KMS-11 (cell line): ENCODE measurements around the gene OR2M7.

ENCODE experiments used
- H2AFZ ChIP-seq: fragments of 200-600 bp; sonication (generic); 2 replicates; pipeline ENCODE4 v1.6.1; 2016; ENCODE audit warnings: antibody characterized with exemption, mixed run types, low read depth
- H3K27ac ChIP-seq: fragments of 200-600 bp; sonication (generic); 2 replicates; pipeline ENCODE4 v1.6.1; 2016; ENCODE audit warnings: mild to moderate bottlenecking, mixed run types
- H3K27me3 ChIP-seq: fragments of 200-600 bp; sonication (generic); 2 replicates; pipeline ENCODE4 v1.6.1; 2017; ENCODE audit warnings: mild to moderate bottlenecking, low read depth, mixed run types, moderate library complexity; ENCODE audit not compliant: insufficient read depth
- H3K36me3 ChIP-seq: fragments of 200-600 bp; sonication (generic); 2 replicates; pipeline ENCODE4 v1.6.1; 2017; ENCODE audit warnings: mild to moderate bottlenecking, mixed run types; ENCODE audit not compliant: insufficient read depth
- H3K4me1 ChIP-seq: fragments of 200-600 bp; sonication (generic); 2 replicates; pipeline ENCODE4 v1.6.1; 2016; ENCODE audit warnings: mild to moderate bottlenecking, low read depth, mixed run types; ENCODE audit not compliant: poor library complexity, severe bottlenecking
- H3K4me2 ChIP-seq: fragments of 200-600 bp; sonication (generic); 2 replicates; pipeline ENCODE4 v1.7.0; 2016; ENCODE audit warnings: mild to moderate bottlenecking, mixed run types
- H3K4me3 ChIP-seq: fragments of 200-600 bp; sonication (generic); IDR thresholded peaks from 2 replicates; pipeline ENCODE4 v1.6.1; 2017; ENCODE audit warnings: low read depth, low read length, mixed read lengths; ENCODE audit not compliant: insufficient read depth
- H3K79me2 ChIP-seq: fragments of 200-600 bp; sonication (generic); 2 replicates; pipeline ENCODE4 v1.6.1; 2016; ENCODE audit warnings: low read depth, mixed run types; ENCODE audit not compliant: insufficient read depth
- H3K9ac ChIP-seq: fragments of 200-600 bp; sonication (generic); 2 replicates; pipeline ENCODE4 v1.6.1; 2016; ENCODE audit warnings: mild to moderate bottlenecking, mixed run types
- H4K20me1 ChIP-seq: fragments of 200-600 bp; sonication (generic); 2 replicates; pipeline ENCODE4 v1.6.1; 2016; ENCODE audit warnings: mild to moderate bottlenecking, mixed run types; ENCODE audit not compliant: insufficient read depth
- CTCF ChIP-seq: fragments of 200-600 bp; sonication (generic); conservative IDR thresholded peaks from 2 replicates; pipeline ENCODE4 v1.6.1; 2017; ENCODE audit warnings: low read depth, mild to moderate bottlenecking, antibody characterized with exemption, low read length, moderate library complexity, mixed read lengths

The OR2M7 gene

GRCh38 chr1:248361121-248361715, 36.9 kb upstream of the OR2M7 start, which contains the start of gene OR2T4:
TSS of gene OR2T4 (plus strand) at chr1:248361665. CDS start at chr1:248361665, 0 bp downstream.
- Histone ChIP-seq H3K27ac (no peak within 1 kb of the TSS), H3K36me3 (no peaks in the 10 kb centered on the region), H4K20me1 (no peaks in the 10 kb centered on the region), H3K4me2 (no peak within 1 kb of the TSS), H3K79me2 (no peaks in the 10 kb centered on the region), H3K9ac (no peak within 1 kb of the TSS), H3K27me3 (no peaks in the 10 kb centered on the region), H2AFZ (no peak within 1 kb of the TSS), H3K4me1 (no peaks in the 10 kb centered on the region), H3K4me3 (no peak within 1 kb of the TSS)
- no peak for TF ChIP-seq CTCF

GRCh38 chr1:248359415-248359814, 35.0 kb upstream of the OR2M7 start:
- no peak overlapping the region for H2AFZ ChIP-seq

GRCh38 chr1:248348475-248348874, 24.1 kb upstream of the OR2M7 start, which contains the start of gene OR14C36:
TSS of gene OR14C36 (plus strand) at chr1:248348775. CDS start at chr1:248348775, 0 bp downstream.
- Histone ChIP-seq H4K20me1 (no peaks in the 10 kb centered on the region), H2AFZ (no peak within 1 kb of the TSS), H3K36me3 (no peaks in the 10 kb centered on the region), H3K4me2 (no peak within 1 kb of the TSS), H3K27me3 (no peaks in the 10 kb centered on the region), H3K27ac (no peak within 1 kb of the TSS), H3K4me3 (no peak within 1 kb of the TSS), H3K79me2 (no peaks in the 10 kb centered on the region), H3K9ac (no peak within 1 kb of the TSS), H3K4me1 (no peaks in the 10 kb centered on the region)
- TF ChIP-seq CTCF: no peak

More at GRCh38 chr1:248359415-248359814, 35.0 kb upstream of the OR2M7 start:
- Histone ChIP-seq H3K4me1 (no peaks in the 10 kb centered on the region), H3K36me3 (no peaks in the 10 kb centered on the region), H3K4me2 (no peak overlapping the region), H3K27ac (no peak overlapping the region), H3K79me2 (no peaks in the 10 kb centered on the region), H3K27me3 (no peaks in the 10 kb centered on the region), H3K4me3 (no peak overlapping the region), H3K9ac (no peak overlapping the region), H4K20me1 (no peaks in the 10 kb centered on the region)
- TF ChIP-seq CTCF: no peak

DNA sequence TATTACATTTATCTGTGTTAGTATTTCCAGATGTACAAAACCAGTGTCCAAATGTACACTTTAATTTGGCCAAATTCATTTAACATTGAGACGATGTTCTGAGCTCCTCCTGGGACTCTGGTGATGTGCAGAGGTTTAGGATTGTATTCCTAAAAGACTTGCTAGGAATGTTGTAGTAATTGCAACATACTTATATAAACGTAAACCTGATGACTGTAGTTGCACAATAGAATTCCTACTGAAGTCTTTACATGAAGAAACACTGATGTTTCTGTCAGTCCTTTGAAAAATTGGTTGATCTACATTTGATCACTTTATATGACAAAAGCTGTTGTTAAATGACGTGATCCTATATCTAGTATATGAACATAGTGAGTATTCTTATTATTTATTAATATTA, 19.1 kb upstream of the OR2M7 start:
- no peaks in the 10 kb centered on the region for H4K20me1 ChIP-seq
- TF ChIP-seq CTCF: no peak

More for the DNA sequence above, 19.1 kb upstream of the OR2M7 start:
- H3K36me3 ChIP-seq: no peaks in the 10 kb centered on the region
- no peak overlapping the region for H2AFZ ChIP-seq
- H3K4me3 ChIP-seq: no peak overlapping the region
- H3K4me1 ChIP-seq: no peaks in the 10 kb centered on the region
- H3K79me2 ChIP-seq: no peaks in the 10 kb centered on the region
- H3K9ac ChIP-seq: no peak overlapping the region
- no peak overlapping the region for H3K27ac ChIP-seq
- no peaks in the 10 kb centered on the region for H3K27me3 ChIP-seq
- no peak overlapping the region for H3K4me2 ChIP-seq
